ENCODE measurements around the gene PEX26. TPM values are rescaled to one million over a fixed set of nuclear protein-coding genes. Genes with fewer than 3 reads are reported as not detected.

The PEX26 gene
- total and polyA plus RNA-seq, 9 donors, result 13.0 to 33.4 (median 23.5) TPM

- no peak overlapping the region for H3K4me3 ChIP-seq
- no peaks in the 10 kb centered on the region for H3K27me3 ChIP-seq
- H3K4me1 ChIP-seq (ENCODE audit: insufficient read depth), result no peaks in the 10 kb centered on the region
- no peaks in the 10 kb centered on the region for H3K9me3 ChIP-seq
- 96 to 98% (median 97%) methylated on average over 18 of the region's 18 CpGs for WGBS, 3 donors
- intact Hi-C loops (cut with DNase I), result no loop called here
- no peaks in the 10 kb centered on the region for H3K36me3 ChIP-seq
- H3K27ac ChIP-seq, result no peak overlapping the region
- TF ChIP-seq CTCF (IDR thresholded peaks at IDR 0.05), result no peak
- TF ChIP-seq POLR2A (IDR thresholded peaks at IDR 0.05), result no peak
- TF ChIP-seq EP300 (IDR thresholded peaks at IDR 0.05), result no peak
- DNase-seq, result no peak
These were observed 48.8 kb downstream of the PEX26 start for GRCh38 chr22:18126606-18127005.

GRCh38 chr22:18130018-18130417, 52.2 kb downstream of the PEX26 start:
- Histone ChIP-seq H3K27me3 (no peaks in the 10 kb centered on the region), H3K36me3 (no peaks in the 10 kb centered on the region), H3K4me3 (no peak overlapping the region), H3K9me3 (no peaks in the 10 kb centered on the region), H3K27ac (no peak overlapping the region), H3K4me1 (ENCODE audit: insufficient read depth) (no peaks in the 10 kb centered on the region)
- 66 to 78% (median 73%) methylated on average over 8 of the region's 8 CpGs for WGBS, 3 donors
- no peak for DNase-seq
- intact Hi-C loops (cut with DNase I), result no loop called here
- no peak for TF ChIP-seq CTCF (IDR thresholded peaks at IDR 0.05)
- TF ChIP-seq POLR2A (IDR thresholded peaks at IDR 0.05), result no peak
- TF ChIP-seq EP300 (IDR thresholded peaks at IDR 0.05), result no peak

- no peak overlapping the region for H3K27ac ChIP-seq
- no peaks in the 10 kb centered on the region for H3K4me1 ChIP-seq (ENCODE audit: insufficient read depth)
- no peak for DNase-seq
- H3K9me3 ChIP-seq, result no peaks in the 10 kb centered on the region
- H3K4me3 ChIP-seq, result no peak overlapping the region
- no peak for TF ChIP-seq POLR2A (IDR thresholded peaks at IDR 0.05)
- TF ChIP-seq EP300 (IDR thresholded peaks at IDR 0.05), result no peak
- TF ChIP-seq CTCF (IDR thresholded peaks at IDR 0.05), result no peak
- intact Hi-C loops (cut with DNase I), result no loop called here
- 91 to 96% (median 93%) methylated on average over 20 of the region's 20 CpGs for WGBS, 3 donors
- no peaks in the 10 kb centered on the region for H3K27me3 ChIP-seq
- no peaks in the 10 kb centered on the region for H3K36me3 ChIP-seq
These were observed 53.1 kb downstream of the PEX26 start for GRCh38 chr22:18130699-18131429.

- no peaks in the 10 kb centered on the region for H3K27me3 ChIP-seq
- TF ChIP-seq EP300 (IDR thresholded peaks at IDR 0.05) (no peak), POLR2A (IDR thresholded peaks at IDR 0.05) (no peak), CTCF (IDR thresholded peaks at IDR 0.05) (no peak)
- no peaks in the 10 kb centered on the region for H3K36me3 ChIP-seq
- no peaks in the 10 kb centered on the region for H3K4me1 ChIP-seq (ENCODE audit: insufficient read depth)
- peak in 2 of 5 donors; percentile 14 to 58 for DNase-seq
- 40 to 60% (median 60%) methylated on average over 2 of the region's 2 CpGs for WGBS, 3 donors
- intact Hi-C loops (cut with DNase I), result no loop called here
- no peak overlapping the region for H3K27ac ChIP-seq
- H3K9me3 ChIP-seq, result no peaks in the 10 kb centered on the region
- H3K4me3 ChIP-seq, result no peak overlapping the region
These were observed 55.7 kb downstream of the PEX26 start for GRCh38 chr22:18133452-18133851.

All from ovary (tissue), 9 donors.